ENCODE measurements around the gene LRFN2.

DNA sequence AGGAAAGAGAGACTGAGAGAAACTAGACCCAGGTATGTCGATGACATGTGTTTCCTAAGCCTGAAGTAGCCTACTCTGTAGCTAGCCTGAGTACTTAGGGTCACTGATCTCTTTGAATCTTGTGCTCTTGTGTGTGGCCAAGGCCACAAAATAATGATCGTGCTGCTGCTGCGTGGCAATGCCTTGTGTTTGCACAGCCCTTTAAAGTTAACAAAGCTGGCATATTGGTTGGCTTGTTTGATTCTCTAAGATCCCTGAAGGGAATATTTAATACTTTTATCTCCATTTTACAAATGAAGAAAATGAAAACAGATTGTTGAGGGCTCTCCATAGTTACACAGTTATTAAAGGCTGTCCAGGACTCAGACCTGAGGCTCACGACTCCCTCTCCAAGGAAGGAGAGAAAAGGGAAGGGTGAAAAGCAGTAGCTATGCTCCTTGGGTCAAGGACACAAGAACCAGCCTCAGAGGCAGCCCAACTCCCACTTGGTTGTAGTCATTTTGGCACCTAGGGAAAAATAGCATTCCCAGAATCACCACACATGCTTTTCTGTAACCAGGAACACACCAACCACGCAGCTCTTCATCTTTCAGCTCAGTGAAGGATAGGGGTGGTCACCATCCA is 130.7 kb downstream of the LRFN2 start:
- TF ChIP-seq GABPA (IDR thresholded peaks at IDR 0.05; ENCODE audit: low read depth) (no peak), POLR2AphosphoS5 (IDR thresholded peaks at IDR 0.05; ENCODE audit: low read depth, low read length) (no peak), EP300 (IDR thresholded peaks at IDR 0.05; ENCODE audit: borderline replicate concordance in 1 of 2, low read depth in 1 of 2, low read length in 1 of 2) (no peak), RFX5 (IDR thresholded peaks at IDR 0.05; ENCODE audit: low read length) (no peak), YY1 (IDR thresholded peaks at IDR 0.05; ENCODE audit: low read depth) (no peak), MXI1 (IDR thresholded peaks at IDR 0.05; ENCODE audit: low read depth, low read length) (no peak), FOXM1 (IDR thresholded peaks at IDR 0.05; ENCODE audit: low read depth) (no peak), TAF1 (IDR thresholded peaks at IDR 0.05; ENCODE audit: borderline replicate concordance, low read depth, low read length) (no peak), SMC3 (IDR thresholded peaks at IDR 0.05; ENCODE audit: low read depth, low read length) (no peak), JUND (IDR thresholded peaks at IDR 0.05) (no peak), RXRA (IDR thresholded peaks at IDR 0.05; ENCODE audit: borderline replicate concordance, low read depth) (no peak)
- TF ChIP-seq, protein P1, sequence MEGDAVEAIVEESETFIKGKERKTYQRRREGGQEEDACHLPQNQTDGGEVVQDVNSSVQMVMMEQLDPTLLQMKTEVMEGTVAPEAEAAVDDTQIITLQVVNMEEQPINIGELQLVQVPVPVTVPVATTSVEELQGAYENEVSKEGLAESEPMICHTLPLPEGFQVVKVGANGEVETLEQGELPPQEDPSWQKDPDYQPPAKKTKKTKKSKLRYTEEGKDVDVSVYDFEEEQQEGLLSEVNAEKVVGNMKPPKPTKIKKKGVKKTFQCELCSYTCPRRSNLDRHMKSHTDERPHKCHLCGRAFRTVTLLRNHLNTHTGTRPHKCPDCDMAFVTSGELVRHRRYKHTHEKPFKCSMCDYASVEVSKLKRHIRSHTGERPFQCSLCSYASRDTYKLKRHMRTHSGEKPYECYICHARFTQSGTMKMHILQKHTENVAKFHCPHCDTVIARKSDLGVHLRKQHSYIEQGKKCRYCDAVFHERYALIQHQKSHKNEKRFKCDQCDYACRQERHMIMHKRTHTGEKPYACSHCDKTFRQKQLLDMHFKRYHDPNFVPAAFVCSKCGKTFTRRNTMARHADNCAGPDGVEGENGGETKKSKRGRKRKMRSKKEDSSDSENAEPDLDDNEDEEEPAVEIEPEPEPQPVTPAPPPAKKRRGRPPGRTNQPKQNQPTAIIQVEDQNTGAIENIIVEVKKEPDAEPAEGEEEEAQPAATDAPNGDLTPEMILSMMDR (IDR thresholded peaks at IDR 0.05), result no peak
- TF ChIP-seq, protein P2, sequence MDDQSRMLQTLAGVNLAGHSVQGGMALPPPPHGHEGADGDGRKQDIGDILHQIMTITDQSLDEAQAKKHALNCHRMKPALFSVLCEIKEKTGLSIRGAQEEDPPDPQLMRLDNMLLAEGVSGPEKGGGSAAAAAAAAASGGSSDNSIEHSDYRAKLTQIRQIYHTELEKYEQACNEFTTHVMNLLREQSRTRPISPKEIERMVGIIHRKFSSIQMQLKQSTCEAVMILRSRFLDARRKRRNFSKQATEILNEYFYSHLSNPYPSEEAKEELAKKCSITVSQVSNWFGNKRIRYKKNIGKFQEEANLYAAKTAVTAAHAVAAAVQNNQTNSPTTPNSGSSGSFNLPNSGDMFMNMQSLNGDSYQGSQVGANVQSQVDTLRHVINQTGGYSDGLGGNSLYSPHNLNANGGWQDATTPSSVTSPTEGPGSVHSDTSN (IDR thresholded peaks at IDR 0.05), result no peak
- TF ChIP-seq, protein P3, sequence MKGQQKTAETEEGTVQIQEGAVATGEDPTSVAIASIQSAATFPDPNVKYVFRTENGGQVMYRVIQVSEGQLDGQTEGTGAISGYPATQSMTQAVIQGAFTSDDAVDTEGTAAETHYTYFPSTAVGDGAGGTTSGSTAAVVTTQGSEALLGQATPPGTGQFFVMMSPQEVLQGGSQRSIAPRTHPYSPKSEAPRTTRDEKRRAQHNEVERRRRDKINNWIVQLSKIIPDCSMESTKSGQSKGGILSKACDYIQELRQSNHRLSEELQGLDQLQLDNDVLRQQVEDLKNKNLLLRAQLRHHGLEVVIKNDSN (IDR thresholded peaks at IDR 0.05; ENCODE audit: borderline replicate concordance, low read depth), result no peak
